Neural crest cell (in vitro differentiated cells): ENCODE results near the gene MTG1. TPM values are rescaled to one million over a fixed set of nuclear protein-coding genes. Genes with fewer than 3 reads are reported as not detected.

Source experiments
- DNase-seq: peaks from one replicate; pipeline ENCODE4 v3.0.0; 2021; ENCODE audit warnings: low read depth, mixed read lengths, low spot score
- H3K27ac Mint-ChIP-seq: one replicate; pipeline ENCODE4 v1.8.0; 2021; ENCODE audit warnings: mild to moderate bottlenecking, mixed read lengths; ENCODE audit not compliant: unreplicated experiment
- H3K27me3 Mint-ChIP-seq: 2 replicates; pipeline ENCODE4 v1.8.0; 2021; ENCODE audit warnings: low read depth, mild to moderate bottlenecking, mixed read lengths
- H3K36me3 Mint-ChIP-seq: 2 replicates; pipeline ENCODE4 v1.8.0; 2021; ENCODE audit warnings: low read depth, mild to moderate bottlenecking, mixed read lengths
- H3K4me1 Mint-ChIP-seq: 2 replicates; pipeline ENCODE4 v1.8.0; 2021; ENCODE audit warnings: mixed read lengths
- H3K4me3 Mint-ChIP-seq: one replicate; pipeline ENCODE4 v1.8.0; 2021; ENCODE audit warnings: mild to moderate bottlenecking, mixed read lengths
- H3K9me3 Mint-ChIP-seq: 2 replicates; pipeline ENCODE4 v1.8.0; 2021; ENCODE audit warnings: mixed read lengths
- CTCF ChIP-seq: fragments of 200-600 bp; sonication (generic); conservative IDR thresholded peaks from 2 replicates; pipeline ENCODE4 v1.5.0; 2021; ENCODE audit warnings: antibody characterized with exemption, mild to moderate bottlenecking
- total RNA-seq: library from RNA; stranded (reverse); gene quantifications from 2 replicates; pipeline ENCODE4 v1.2.1, GENCODE V29; 2021

The MTG1 gene
- total RNA-seq, 1 donor from 2014 or later = 104 TPM

- Mint-ChIP-seq H3K4me3 (no peak overlapping the region), H3K4me1 (no peaks in the 10 kb centered on the region), H3K9me3 (peaks cover 23% of the 10 kb centered on the region), H3K36me3 (peaks cover 19% of the 10 kb centered on the region), H3K27me3 (no peaks in the 10 kb centered on the region), H3K27ac (no peak overlapping the region)
- TF ChIP-seq CTCF = no peak
- DNase-seq = no peak
Measured at GRCh38 chr10:133442967-133443924, 49.3 kb downstream of the MTG1 start.

- Mint-ChIP-seq H3K27me3 (no peaks in the 10 kb centered on the region), H3K27ac (peak overlapping the region; percentile 19), H3K4me3 (no peak overlapping the region), H3K9me3 (peaks cover 21% of the 10 kb centered on the region), H3K4me1 (no peaks in the 10 kb centered on the region), H3K36me3 (peaks cover 21% of the 10 kb centered on the region)
- TF ChIP-seq CTCF = no peak
- no peak for DNase-seq
Measured at GRCh38 chr10:133444342-133445267, 50.6 kb downstream of the MTG1 start.

GRCh38 chr10:133445268-133445732 is 51.3 kb downstream of the MTG1 start:
- Mint-ChIP-seq H3K27ac (peak overlapping the region; percentile 19), H3K9me3 (peaks cover 21% of the 10 kb centered on the region), H3K4me3 (no peak overlapping the region)

GRCh38 chr10:133445751-133446708 is 52.1 kb downstream of the MTG1 start:
- H3K27ac Mint-ChIP-seq = no peak overlapping the region
- H3K27me3 Mint-ChIP-seq = no peaks in the 10 kb centered on the region
- peaks cover 21% of the 10 kb centered on the region for H3K36me3 Mint-ChIP-seq
- no peaks in the 10 kb centered on the region for H3K4me1 Mint-ChIP-seq
- TF ChIP-seq CTCF = no peak
- H3K4me3 Mint-ChIP-seq = no peak overlapping the region
- no peak for DNase-seq
- H3K9me3 Mint-ChIP-seq = peaks cover 23% of the 10 kb centered on the region

More at GRCh38 chr10:133445268-133445732, 51.3 kb downstream of the MTG1 start:
- Mint-ChIP-seq H3K36me3 (peaks cover 21% of the 10 kb centered on the region), H3K4me1 (no peaks in the 10 kb centered on the region), H3K27me3 (no peaks in the 10 kb centered on the region)
- no peak for DNase-seq
- TF ChIP-seq CTCF = no peak
